HEK293T (cell line): Measurements from ENCODE around the gene DGKH.

Experiments
- ARNT ChIP-seq: fragments of 450-650 bp; IDR thresholded peaks from 2 replicates; pipeline ENCODE4 v1.6.1; 2017; ENCODE audit warnings: mild to moderate bottlenecking
- BHLHE40 ChIP-seq: fragments of 450-650 bp; IDR thresholded peaks from 2 replicates; pipeline ENCODE4 v1.6.1; 2016; ENCODE audit warnings: mild to moderate bottlenecking, moderate library complexity, borderline replicate concordance
- ELF4 ChIP-seq: fragments of 450-650 bp; IDR thresholded peaks from 2 replicates; pipeline ENCODE4 v1.6.1; 2017; ENCODE audit warnings: antibody characterized with exemption
- FOXA1 ChIP-seq: fragments of 450-650 bp; IDR thresholded peaks from 2 replicates; pipeline ENCODE4 v1.6.1; 2016; ENCODE audit warnings: mild to moderate bottlenecking
- FOXK2 ChIP-seq: fragments of 450-650 bp; IDR thresholded peaks from 2 replicates; pipeline ENCODE4 v1.6.1; 2016; ENCODE audit warnings: mild to moderate bottlenecking
- FOXM1 ChIP-seq: fragments of 450-650 bp; IDR thresholded peaks from 2 replicates; pipeline ENCODE4 v1.6.1; 2017; ENCODE audit warnings: mild to moderate bottlenecking, borderline replicate concordance
- HDGF ChIP-seq: fragments of 450-650 bp; IDR thresholded peaks from 2 replicates; pipeline ENCODE4 v1.6.1; 2017; ENCODE audit warnings: antibody characterized with exemption, borderline replicate concordance
- LEF1 ChIP-seq: fragments of 450-650 bp; IDR thresholded peaks from 2 replicates; pipeline ENCODE4 v1.6.1; 2017; ENCODE audit warnings: mild to moderate bottlenecking, borderline replicate concordance
- NFRKB ChIP-seq: fragments of 450-650 bp; IDR thresholded peaks from 2 replicates; pipeline ENCODE4 v1.6.1; 2016; ENCODE audit warnings: mild to moderate bottlenecking, moderate library complexity
- PKNOX1 ChIP-seq: fragments of 450-650 bp; IDR thresholded peaks from 2 replicates; pipeline ENCODE4 v1.6.1; 2016
- SUZ12 ChIP-seq: fragments of 450-650 bp; IDR thresholded peaks from 2 replicates; pipeline ENCODE4 v1.6.1; 2016; ENCODE audit warnings: mild to moderate bottlenecking
- TARDBP ChIP-seq: fragments of 450-650 bp; IDR thresholded peaks from 2 replicates; pipeline ENCODE4 v1.6.1; 2016
- ZNF384 ChIP-seq: fragments of 450-650 bp; IDR thresholded peaks from 2 replicates; pipeline ENCODE4 v1.6.1; 2016

GRCh38 chr13:42125046-42125445 is 76.6 kb downstream of the DGKH start:
- TF ChIP-seq ELF4 (no peak), ARNT (no peak), TARDBP (no peak), BHLHE40 (no peak), NFRKB (no peak), LEF1 (no peak), FOXK2 (no peak), ZNF384 (no peak), HDGF (no peak), FOXM1 (no peak), PKNOX1 (no peak), FOXA1 (no peak), SUZ12 (no peak)
